Smooth muscle cell (in vitro differentiated cells): ENCODE data around the gene BHMT2. TPM values are rescaled to one million over a fixed set of nuclear protein-coding genes. Genes with fewer than 3 reads are reported as not detected.

Experiments used
- DNase-seq: peaks from one replicate; lab custom pipeline; 2025; ENCODE audit not compliant: unreplicated experiment; lab: John Stamatoyannopoulos, UW
- H2AFZ ChIP-seq: fragments of 200-600 bp; sonication (generic); 2 replicates; pipeline ENCODE4 v1.6.0; 2016; ENCODE audit warnings: antibody characterized with exemption, low read depth, mild to moderate bottlenecking
- H3F3A ChIP-seq: fragments of 200-600 bp; sonication (generic); 2 replicates; pipeline ENCODE4 v1.6.0; 2017; ENCODE audit warnings: antibody characterized with exemption, low read depth
- H3K27ac ChIP-seq: fragments of 200-600 bp; sonication (generic); 2 replicates; pipeline ENCODE4 v1.5.1; 2016; ENCODE audit warnings: low read depth, mild to moderate bottlenecking
- H3K27me3 ChIP-seq: fragments of 200-600 bp; sonication (generic); 2 replicates; pipeline ENCODE4 v1.6.1; 2016; ENCODE audit warnings: low read depth, mild to moderate bottlenecking
- H3K36me3 ChIP-seq: fragments of 200-600 bp; sonication (generic); 2 replicates; pipeline ENCODE4 v1.5.1; 2016; ENCODE audit warnings: low read depth
- H3K4me1 ChIP-seq: fragments of 200-600 bp; sonication (generic); 2 replicates; pipeline ENCODE4 v1.5.1; 2016; ENCODE audit warnings: low read depth
- H3K4me2 ChIP-seq: fragments of 200-600 bp; sonication (generic); 2 replicates; pipeline ENCODE4 v1.6.0; 2016; ENCODE audit warnings: mild to moderate bottlenecking
- H3K4me3 ChIP-seq: fragments of 200-600 bp; sonication (generic); 2 replicates; pipeline ENCODE4 v1.5.1; 2016; ENCODE audit warnings: mild to moderate bottlenecking
- H3K79me2 ChIP-seq: fragments of 200-600 bp; sonication (generic); 2 replicates; pipeline ENCODE4 v1.6.0; 2016; ENCODE audit warnings: low read depth, mild to moderate bottlenecking
- H3K9ac ChIP-seq: fragments of 200-600 bp; sonication (generic); 2 replicates; pipeline ENCODE4 v1.6.0; 2016; ENCODE audit warnings: low read depth
- H3K9me3 ChIP-seq: fragments of 200-600 bp; sonication (generic); replicated peaks from 2 replicates; pipeline ENCODE4 v1.5.1; 2016; ENCODE audit warnings: low read depth
- H4K20me1 ChIP-seq: fragments of 200-600 bp; sonication (generic); 2 replicates; pipeline ENCODE4 v1.6.0; 2016; ENCODE audit warnings: low read depth
- WGBS: methylation state at CpG from one replicate; pipeline ENCODE4 v1.1.7; 2016; ENCODE audit warnings: low lambda C conversion rate; 5-methylcytosine and 5-hydroxymethylcytosine counted together
- polyA plus RNA-seq: library from polyadenylated mRNA; unstranded; fragments of >200 nt; fragmentation: Nextera tagmentation; extraction: Ambion mirVana; gene quantifications from 2 replicates; pipeline ENCODE4 v1.2.1, GENCODE V29; 2016
- total RNA-seq: library from RNA; depleted of rRNA; stranded (reverse); fragments of >200 nt; gene quantifications from 2 replicates; pipeline ENCODE4 v1.2.3, GENCODE V29; 2014
- TF ChIP-seq, protein P1 (sequence below): fragments of 200-600 bp; sonication (generic); IDR thresholded peaks from 2 replicates; pipeline ENCODE4 v1.5.1; 2017; ENCODE audit warnings: borderline replicate concordance, mild to moderate bottlenecking, antibody characterized with exemption; ENCODE audit not compliant: insufficient read depth, poor library complexity, severe bottlenecking

BHMT2 gene
- total and polyA plus RNA-seq, 2 experiments from 2014 or later: not detected

DNA sequence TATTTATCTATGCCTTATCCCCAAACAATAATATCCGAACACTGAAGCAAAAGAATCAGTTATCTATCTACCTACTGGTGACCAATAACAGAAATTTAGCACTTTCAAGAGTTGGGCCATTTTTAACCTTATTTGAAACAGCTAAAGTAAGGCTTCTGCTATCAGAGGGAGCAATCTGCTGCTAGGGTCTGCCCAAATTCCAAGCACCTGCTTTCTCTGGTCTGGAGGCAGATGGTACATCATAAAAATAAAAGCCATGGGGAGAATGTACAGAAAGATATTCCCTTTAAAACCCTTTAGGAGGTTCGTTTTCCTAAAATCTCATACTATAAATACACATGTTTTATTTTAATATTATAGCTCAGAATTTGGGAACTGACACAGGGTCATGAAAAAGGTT, 46.8 kb upstream of the BHMT2 start:
- H3K36me3 ChIP-seq: no peaks in the 10 kb centered on the region
- DNase-seq: no peak
- H3K4me2 ChIP-seq: no peak overlapping the region
- WGBS: 82% methylated on average over 2 of the region's 2 CpGs
- H3K79me2 ChIP-seq: no peaks in the 10 kb centered on the region
- TF ChIP-seq, protein P1, sequence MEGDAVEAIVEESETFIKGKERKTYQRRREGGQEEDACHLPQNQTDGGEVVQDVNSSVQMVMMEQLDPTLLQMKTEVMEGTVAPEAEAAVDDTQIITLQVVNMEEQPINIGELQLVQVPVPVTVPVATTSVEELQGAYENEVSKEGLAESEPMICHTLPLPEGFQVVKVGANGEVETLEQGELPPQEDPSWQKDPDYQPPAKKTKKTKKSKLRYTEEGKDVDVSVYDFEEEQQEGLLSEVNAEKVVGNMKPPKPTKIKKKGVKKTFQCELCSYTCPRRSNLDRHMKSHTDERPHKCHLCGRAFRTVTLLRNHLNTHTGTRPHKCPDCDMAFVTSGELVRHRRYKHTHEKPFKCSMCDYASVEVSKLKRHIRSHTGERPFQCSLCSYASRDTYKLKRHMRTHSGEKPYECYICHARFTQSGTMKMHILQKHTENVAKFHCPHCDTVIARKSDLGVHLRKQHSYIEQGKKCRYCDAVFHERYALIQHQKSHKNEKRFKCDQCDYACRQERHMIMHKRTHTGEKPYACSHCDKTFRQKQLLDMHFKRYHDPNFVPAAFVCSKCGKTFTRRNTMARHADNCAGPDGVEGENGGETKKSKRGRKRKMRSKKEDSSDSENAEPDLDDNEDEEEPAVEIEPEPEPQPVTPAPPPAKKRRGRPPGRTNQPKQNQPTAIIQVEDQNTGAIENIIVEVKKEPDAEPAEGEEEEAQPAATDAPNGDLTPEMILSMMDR: no peak
- H3K9ac ChIP-seq: no peak overlapping the region
- H3K9me3 ChIP-seq: no peaks in the 10 kb centered on the region
- no peak overlapping the region for H3K4me3 ChIP-seq
- H3K27ac ChIP-seq: no peak overlapping the region
- H2AFZ ChIP-seq: no peak overlapping the region
- no peaks in the 10 kb centered on the region for H4K20me1 ChIP-seq
- no peaks in the 10 kb centered on the region for H3F3A ChIP-seq
- peaks cover 6% of the 10 kb centered on the region for H3K4me1 ChIP-seq
- H3K27me3 ChIP-seq: peaks cover 72% of the 10 kb centered on the region

DNA sequence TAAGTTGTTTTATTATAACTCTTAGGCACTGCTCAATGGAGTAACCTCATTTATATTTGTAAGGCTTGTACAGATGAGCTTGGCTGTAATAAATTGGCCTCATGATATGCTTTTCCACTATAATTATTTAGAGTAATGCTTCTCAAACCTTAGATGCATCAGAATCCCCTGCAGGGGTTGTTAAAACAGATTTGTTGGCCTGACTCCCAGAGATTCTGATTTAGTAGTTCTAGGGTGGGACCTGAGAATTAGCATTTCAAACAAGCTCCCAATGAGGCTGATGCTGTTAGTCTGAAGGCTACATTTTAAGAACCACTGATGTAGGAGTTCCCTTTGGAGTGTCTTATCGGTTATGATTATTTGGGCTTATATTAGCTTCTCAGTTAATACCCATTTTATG, 46.2 kb upstream of the BHMT2 start:
- Histone ChIP-seq H3K79me2 (no peaks in the 10 kb centered on the region), H2AFZ (no peak overlapping the region), H3K27me3 (peaks cover 66% of the 10 kb centered on the region), H3K4me1 (peaks cover 6% of the 10 kb centered on the region), H3K4me3 (no peak overlapping the region), H3K9ac (no peak overlapping the region), H3K9me3 (no peaks in the 10 kb centered on the region), H3F3A (no peaks in the 10 kb centered on the region), H3K4me2 (no peak overlapping the region), H4K20me1 (no peaks in the 10 kb centered on the region), H3K36me3 (no peaks in the 10 kb centered on the region), H3K27ac (no peak overlapping the region)
- 77% methylated on average over 1 of the region's 1 CpG for WGBS
- no peak for DNase-seq
- TF ChIP-seq, protein P1: no peak

DNA sequence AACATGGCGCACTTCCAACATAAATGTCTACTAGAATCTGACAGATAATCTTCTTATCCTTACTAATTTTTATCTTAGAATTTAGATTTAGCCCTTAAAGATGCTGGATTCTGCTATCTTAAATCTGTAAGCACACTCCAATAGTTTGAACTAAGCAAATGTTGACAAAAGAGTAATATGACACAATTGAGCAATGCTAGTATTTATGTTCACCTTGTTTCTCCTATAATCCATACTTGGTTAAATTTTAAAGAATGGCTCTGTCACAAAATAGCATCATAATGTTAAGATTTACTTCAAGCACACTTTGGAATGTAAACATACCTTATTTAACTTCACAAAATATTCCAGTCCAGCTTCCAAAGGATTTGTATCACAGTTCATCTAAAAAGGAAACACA, 45.6 kb upstream of the BHMT2 start:
- no peak overlapping the region for H2AFZ ChIP-seq
- H3K4me2 ChIP-seq: no peak overlapping the region
- no peak overlapping the region for H3K4me3 ChIP-seq
- H3K27me3 ChIP-seq: peaks cover 67% of the 10 kb centered on the region
- no peak for DNase-seq
- WGBS: 100% methylated on average over 1 of the region's 1 CpG
- no peak overlapping the region for H3K9ac ChIP-seq
- H3K36me3 ChIP-seq: no peaks in the 10 kb centered on the region
- H4K20me1 ChIP-seq: no peaks in the 10 kb centered on the region
- no peaks in the 10 kb centered on the region for H3K79me2 ChIP-seq
- no peaks in the 10 kb centered on the region for H3K9me3 ChIP-seq
- peaks cover 6% of the 10 kb centered on the region for H3K4me1 ChIP-seq
- no peaks in the 10 kb centered on the region for H3F3A ChIP-seq
- no peak overlapping the region for H3K27ac ChIP-seq
- TF ChIP-seq, protein P1: no peak

DNA sequence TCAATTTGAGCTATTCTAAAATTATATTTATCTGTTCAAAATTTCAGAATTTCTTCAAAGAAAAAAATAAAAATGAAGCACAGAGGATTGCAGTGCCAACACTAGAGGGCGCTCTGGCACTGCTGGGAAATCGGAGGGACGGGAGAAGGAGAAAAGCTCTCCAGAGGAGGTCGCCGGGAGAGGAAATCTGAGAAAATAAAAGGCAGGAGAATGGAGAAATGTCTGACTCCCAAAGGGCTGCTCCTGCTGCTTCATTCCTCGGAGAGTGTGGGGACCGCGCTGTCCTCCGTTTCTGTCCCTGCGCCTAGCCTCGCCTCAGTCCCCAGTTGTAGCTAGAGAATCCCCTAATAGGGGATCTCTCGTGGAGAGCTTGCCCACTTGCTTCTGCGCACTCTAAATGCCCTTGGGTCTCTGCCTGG, 44.5 kb upstream of the BHMT2 start:
- Histone ChIP-seq H3K27me3 (peaks cover 67% of the 10 kb centered on the region), H3K79me2 (no peaks in the 10 kb centered on the region), H3F3A (no peaks in the 10 kb centered on the region), H3K27ac (no peak overlapping the region), H3K36me3 (no peaks in the 10 kb centered on the region), H3K4me1 (peaks cover 6% of the 10 kb centered on the region), H2AFZ (peak overlapping the region; percentile 93), H3K9ac (no peak overlapping the region), H4K20me1 (no peaks in the 10 kb centered on the region), H3K4me2 (peak overlapping the region; percentile 87), H3K4me3 (peak overlapping the region; percentile 41), H3K9me3 (no peaks in the 10 kb centered on the region)
- TF ChIP-seq, protein P1: peak; percentile 99
- 13% methylated on average over 13 of the region's 13 CpGs for WGBS
- DNase-seq: peak; percentile 4
